HG02678 (cell line): ENCODE data around the gene PRKCQ.

Experiments used
- ATAC-seq: cut with Tn5 transposase; IDR thresholded peaks from one replicate; pipeline ENCODE4 v1.9.1; 2021; ENCODE audit warnings: mild to moderate bottlenecking, moderate library complexity; ENCODE audit not compliant: unreplicated experiment

The PRKCQ gene

GRCh38 chr10:6416892-6417512 lies 163.1 kb downstream of the PRKCQ start:
- ATAC-seq = no peak

GRCh38 chr10:6411436-6411835 lies 168.6 kb downstream of the PRKCQ start:
- ATAC-seq = no peak

GRCh38 chr10:6410830-6411229 lies 169.2 kb downstream of the PRKCQ start:
- ATAC-seq = no peak

DNA sequence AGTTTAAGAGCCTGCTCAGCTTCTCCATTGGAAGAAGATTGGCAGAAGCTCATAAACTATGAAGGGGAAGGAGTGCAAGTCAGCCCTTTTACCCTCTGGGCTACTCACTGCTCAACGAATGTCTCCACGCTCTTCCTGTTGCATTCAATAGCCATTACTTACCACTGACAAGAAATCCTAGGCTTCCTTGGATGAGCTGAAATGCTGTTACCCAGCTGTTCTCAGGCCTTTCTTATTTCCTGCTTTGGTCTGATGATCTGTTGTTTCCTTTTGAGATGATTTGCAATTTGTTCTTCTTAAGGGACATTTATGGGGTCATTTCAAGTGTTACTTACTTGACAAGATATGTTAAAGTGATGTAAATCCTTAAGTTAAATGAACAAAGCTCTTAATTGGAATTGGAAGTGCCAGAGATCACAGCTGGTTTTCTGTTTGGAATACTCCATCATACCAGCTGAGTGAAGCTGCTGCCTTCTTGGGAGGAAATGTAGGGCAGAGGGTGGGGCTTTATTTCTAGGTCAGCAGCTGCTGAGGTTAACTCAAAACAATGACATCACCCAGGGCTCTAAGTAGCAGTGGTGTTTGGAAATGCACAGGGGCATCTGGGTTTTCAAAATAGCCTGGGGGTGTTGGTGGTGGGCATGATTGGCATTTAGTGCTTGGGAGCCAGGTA lies 170.0 kb downstream of the PRKCQ start:
- no peak for ATAC-seq

DNA sequence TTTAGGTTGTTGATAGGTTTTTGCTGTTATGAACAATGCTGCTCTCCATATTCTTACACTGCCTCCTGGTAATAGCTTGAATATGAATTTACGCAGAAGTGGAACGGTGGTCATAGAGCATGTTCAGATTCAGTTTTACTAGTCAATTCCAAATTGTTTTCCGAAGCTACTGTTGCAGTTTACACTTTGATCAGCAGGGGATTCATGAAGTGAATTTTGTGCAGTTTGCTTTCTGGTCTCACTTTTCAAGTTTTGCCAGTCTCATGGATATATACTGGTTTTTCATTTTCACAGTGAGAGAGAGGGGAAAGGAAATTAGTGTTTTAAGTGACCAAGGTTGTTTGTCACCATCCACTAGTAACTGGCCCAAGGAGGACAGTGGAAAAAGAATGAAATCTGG lies 171.3 kb downstream of the PRKCQ start:
- no peak for ATAC-seq

GRCh38 chr10:6407034-6407721 lies 172.9 kb downstream of the PRKCQ start:
- no peak for ATAC-seq

DNA sequence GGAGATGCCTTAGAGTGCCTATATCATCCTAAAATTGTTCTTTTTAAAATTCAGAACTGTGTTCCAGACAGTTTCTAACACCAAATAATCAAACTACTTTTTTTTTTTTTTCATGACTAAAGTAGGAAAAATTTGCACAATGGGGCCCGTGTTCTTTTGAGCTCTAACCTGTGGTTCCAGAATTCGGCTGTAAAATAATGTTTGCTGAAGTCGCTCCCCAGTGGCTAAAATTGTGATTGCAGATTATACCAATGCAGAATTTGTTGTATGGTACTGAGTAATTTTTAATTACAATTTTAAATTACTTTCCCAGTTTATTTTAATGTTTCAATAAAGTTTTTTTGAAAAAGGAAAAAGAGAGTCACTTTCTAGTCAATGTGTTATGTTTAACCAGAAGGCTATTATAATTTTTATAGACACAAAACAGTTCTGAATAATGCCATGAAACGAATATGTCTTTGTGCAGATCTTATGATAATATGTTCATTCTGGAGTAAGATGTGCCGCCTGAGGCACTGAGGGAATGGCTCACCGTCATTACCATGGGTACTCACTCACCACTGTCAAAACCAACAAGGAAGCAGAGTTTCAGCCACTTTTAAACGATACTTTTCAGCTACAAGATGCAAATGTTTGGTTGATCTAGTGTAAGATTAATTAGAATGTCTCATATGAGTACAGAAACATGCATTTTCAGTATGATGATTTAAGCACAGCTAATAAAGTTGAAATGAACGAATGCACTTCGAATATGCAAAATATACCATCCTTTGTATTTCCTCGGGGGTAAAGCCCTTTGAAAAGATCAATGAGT lies 173.6 kb downstream of the PRKCQ start:
- ATAC-seq = no peak

- no peak for ATAC-seq
These were observed 174.4 kb downstream of the PRKCQ start for GRCh38 chr10:6405713-6406112.

DNA sequence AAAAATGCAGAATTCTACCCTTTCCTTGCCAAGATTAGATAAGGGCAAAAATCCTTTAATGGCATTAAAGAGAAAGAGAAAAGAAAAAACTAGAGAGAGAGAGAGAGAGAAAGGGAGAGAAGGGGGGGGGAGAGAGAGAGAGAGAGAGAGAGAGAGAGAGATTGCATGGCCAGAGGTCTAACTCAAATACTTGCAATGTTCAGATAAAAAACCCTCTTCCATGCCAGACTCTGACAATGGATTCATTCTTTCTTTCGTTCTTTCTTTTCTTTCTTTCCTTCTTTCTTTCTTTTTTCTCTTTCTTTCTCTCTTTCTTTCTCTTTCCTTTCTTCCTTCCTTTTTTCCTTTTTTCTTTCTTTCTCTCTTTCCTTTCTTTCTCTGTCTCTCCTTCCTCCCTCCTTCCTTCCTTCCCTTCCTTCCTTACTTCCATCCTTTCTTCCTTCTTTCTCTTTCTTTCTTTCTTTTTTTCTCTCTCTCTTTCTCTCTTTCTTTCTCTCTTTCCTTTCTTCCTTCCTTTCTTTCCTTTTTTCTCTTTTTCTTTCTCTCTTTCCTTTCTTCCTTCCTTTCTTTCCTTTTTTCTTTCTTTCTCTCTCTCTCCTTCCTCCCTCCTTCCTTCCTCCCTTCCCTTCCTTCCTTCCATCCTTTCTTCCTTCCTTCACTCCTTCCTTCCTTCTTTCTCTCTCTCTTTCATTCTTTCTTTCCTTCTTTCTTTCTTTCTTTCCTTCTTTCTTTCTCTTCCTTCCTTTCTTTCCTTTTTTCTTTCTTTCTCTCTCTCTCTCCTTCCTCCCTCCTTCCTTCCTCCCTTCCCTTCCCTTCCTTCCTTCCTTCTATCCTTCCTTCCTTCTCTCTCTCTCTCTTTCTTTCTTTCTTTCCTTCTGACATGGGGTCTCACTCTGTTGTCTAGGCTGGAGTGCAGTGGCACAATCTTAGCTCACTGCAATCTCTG lies 175.7 kb downstream of the PRKCQ start:
- no peak for ATAC-seq

DNA sequence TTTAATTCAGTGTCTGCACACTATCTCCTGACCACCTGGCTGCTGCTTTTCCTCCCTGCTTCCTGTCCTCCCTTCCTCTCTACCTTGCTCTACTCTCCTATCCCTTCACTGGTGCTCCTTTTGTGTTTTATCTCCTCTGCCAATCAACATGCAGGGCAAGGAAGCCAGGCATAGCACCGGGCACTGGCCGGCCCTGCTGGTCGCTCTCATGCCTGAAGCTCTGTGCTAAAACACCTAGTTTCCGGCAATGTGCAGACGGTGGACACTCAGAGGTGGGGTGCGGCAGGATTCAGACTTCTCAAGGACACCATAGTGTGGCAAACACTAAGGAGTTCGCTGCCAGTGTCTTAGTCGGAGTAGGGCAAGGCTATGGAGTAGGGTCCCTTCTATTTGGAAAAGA lies 177.1 kb downstream of the PRKCQ start:
- ATAC-seq = no peak

DNA sequence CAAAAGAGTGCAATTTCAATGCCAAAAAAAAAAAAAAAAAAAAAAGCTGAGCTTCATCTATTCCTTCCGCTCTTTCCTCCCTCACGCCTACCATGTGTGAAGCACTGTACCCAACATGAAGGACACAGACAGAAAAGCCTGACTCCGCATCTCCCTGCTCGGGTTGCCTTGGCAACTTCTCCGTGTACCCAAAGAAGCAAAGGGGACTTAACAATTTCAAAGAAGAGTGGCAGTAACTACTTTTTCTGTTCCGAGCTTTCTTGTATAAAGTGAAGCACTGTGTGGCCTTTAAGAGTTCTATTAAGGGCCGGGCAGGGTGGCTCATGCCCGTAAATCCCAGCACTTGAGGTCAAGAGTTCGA lies 177.7 kb downstream of the PRKCQ start:
- no peak for ATAC-seq

DNA sequence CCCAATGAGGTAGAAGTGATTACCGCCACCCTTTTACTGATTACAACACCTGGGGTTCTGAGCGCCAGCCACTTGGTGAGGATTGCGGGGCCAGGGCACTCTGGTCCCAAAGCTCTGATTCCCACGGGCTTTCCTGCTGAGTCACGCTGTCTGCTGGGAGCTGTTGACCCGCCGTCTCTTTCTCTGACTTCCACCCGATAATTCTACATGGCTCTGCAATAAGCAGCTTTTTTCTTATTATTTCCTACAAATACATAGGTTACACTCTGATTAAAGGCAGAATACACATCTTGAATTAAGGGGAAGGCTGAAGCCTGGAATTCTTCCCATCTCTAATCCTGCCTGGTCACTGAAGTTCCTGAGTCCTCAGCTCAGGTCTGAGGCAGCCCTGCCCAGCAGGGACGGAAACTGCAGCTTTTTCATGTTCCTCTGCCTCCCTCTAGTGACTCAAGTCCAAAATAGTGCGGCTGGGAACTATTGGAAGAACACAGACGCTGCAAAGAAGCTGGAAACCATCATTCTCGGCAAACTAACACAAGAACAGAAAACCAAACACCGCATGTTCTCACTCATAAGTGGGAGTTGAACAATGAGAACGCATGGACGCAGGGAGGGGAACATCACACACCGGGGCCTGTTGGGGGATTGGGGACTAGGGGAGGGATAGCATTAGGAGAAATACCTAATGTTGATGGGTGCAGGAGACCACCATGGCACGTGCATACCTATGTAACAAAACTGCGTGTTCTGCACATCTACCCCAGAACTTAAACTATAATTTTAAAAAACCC lies 178.3 kb downstream of the PRKCQ start:
- ATAC-seq = peak; percentile 82

DNA sequence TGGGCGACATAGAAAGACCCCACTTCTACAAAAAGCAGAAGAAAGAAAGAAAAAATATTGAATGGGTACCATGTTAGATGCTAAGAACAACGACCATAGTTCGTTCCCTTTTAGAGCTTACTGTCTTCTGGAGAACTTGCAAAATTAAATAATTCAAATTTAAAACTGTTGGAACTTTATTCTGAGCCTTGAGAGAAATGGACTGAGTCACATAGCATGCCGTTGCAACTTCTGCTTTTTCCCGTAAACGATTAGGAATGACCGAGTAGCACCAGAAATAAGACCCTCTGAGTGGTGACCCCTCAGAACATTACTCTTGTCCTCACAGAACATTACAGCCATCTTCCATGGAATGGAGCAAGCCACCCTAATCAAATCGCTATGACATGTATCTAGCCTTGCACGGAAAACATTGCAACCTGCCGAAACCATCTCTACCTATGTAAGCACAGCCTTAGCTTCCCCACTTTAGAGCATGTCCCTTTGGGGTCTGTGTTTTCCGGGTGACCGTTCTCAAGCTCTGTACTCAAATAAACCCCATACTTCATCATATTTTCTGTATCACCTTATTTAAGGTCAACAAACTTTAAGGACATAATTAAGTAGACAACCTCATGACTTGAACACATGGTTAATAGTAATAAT lies 179.1 kb downstream of the PRKCQ start:
- ATAC-seq = no peak

DNA sequence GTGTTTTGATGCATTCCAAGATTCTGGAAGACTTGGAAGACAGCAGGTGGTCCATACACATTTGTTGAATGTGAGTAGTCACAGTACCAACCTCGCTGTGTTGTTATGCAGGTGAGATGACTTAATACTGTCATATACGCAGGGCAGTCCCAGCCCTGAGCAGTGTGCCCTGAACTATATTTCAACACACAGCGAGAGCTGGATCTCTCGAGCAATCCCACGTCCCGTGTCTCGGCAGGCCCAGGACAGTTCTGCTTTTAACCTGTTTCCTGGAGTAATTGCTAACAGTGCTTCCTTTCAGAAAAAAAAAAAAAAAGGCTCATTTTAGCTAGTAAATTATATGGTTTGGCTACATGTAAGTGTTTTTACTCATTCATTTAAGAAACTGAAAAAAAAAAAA lies 179.7 kb downstream of the PRKCQ start:
- no peak for ATAC-seq

DNA sequence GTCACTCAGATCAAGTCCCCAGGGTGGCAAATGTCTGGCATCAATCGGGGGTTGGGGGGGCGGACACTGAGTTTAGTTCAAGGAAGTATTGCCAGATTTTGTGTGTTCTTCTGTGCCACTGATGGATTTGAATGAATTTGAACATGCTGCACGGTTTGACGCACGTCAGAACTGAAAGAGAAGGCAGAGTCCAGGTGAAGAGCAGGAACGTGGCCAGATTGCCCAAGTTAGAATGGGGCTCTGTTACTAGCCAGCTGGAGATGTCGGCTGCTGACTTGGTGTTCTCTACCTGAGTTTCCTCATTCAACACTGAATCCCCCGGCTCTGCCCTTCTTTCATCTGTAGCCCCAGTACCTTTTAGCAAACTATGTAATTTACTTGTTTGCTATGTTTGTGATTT lies 180.2 kb downstream of the PRKCQ start:
- no peak for ATAC-seq

- ATAC-seq = no peak
These were observed 180.8 kb downstream of the PRKCQ start for GRCh38 chr10:6399231-6399741.

GRCh38 chr10:6398399-6398798 lies 181.7 kb downstream of the PRKCQ start:
- no peak for ATAC-seq

GRCh38 chr10:6396652-6397051 lies 183.4 kb downstream of the PRKCQ start:
- no peak for ATAC-seq

DNA sequence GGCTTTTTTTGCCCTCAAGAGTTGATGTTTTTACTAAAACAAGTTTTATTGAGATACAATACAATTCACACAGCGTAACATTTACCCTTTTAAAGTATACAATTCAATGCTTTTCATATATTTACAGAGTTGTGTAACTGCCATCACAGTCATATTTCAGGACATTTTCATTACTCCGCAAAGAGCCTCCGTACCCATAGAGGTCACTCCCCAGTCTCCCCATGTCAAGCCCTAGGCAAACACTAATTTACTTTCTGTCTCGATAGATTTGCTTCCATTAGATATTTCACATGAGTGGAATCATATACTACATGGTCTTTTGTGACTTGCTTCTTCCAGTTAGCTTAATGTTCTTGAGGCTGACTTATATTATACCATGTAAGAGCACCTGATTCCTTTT lies 183.8 kb downstream of the PRKCQ start:
- ATAC-seq = no peak
